IMR-90 (cell line): Measurements from ENCODE around the gene NOL6. TPM values are rescaled to one million over a fixed set of nuclear protein-coding genes. Genes with fewer than 3 reads are reported as not detected.

Source experiments
- ATAC-seq: fragments of 200-7000 bp; cut with Tn5 transposase; 2 replicates; pipeline ENCODE4 v1.9.1; 2020; ENCODE audit warnings: low read depth, mild to moderate bottlenecking, moderate library complexity
- BruUV-seq: library from RNA; stranded (reverse); fragments of 400-500 nt; replicated peaks from 2 replicates; lab custom pipeline; 2021; lab: Mats Ljungman, UMichigan
- CTCF ChIA-PET: fragments of 300-600 bp; formaldehyde crosslinking; extraction: SDS; loops from one replicate; lab custom pipeline; 2021; ENCODE audit warnings: antibody characterized with exemption; lab: Yijun Ruan, JAX
- POLR2A ChIA-PET: fragments of 300-600 bp; sonication (Branson Sonifier 250); formaldehyde crosslinking; loops from one replicate; lab custom pipeline; 2022; ENCODE audit warnings: antibody characterized with exemption; ENCODE audit not compliant: unreplicated experiment; lab: Charles Lee
- DNase-seq: peaks from one replicate; pipeline ENCODE4 v3.0.0; 2013
- H2AFZ ChIP-seq: replicated peaks from 2 replicates; pipeline ENCODE3; 2013; ENCODE audit warnings: low read length, mild to moderate bottlenecking; ENCODE audit not compliant: poor library complexity
- H2AK5ac ChIP-seq: 2 replicates; pipeline ENCODE4 v1.6.1; 2013; ENCODE audit warnings: low read depth, low read length, inconsistent platforms
- H2AK9ac ChIP-seq: replicated peaks from 2 replicates; pipeline ENCODE3; 2013; ENCODE audit warnings: mild to moderate bottlenecking, low read depth, low read length, moderate library complexity; ENCODE audit not compliant: poor library complexity
- H2BK120ac ChIP-seq: 2 replicates; pipeline ENCODE4 v1.6.1; 2013; ENCODE audit warnings: low read depth, low read length, inconsistent platforms
- H2BK15ac ChIP-seq: 3 replicates; pipeline ENCODE4 v1.6.1; 2013; ENCODE audit warnings: low read depth, low read length, inconsistent platforms
- H2BK20ac ChIP-seq: 2 replicates; pipeline ENCODE4 v1.6.1; 2013; ENCODE audit warnings: low read depth, mild to moderate bottlenecking, inconsistent platforms, low read length, moderate library complexity
- H2BK5ac ChIP-seq: 2 replicates; pipeline ENCODE4 v1.6.1; 2013; ENCODE audit warnings: mild to moderate bottlenecking, low read depth, low read length, inconsistent platforms; ENCODE audit not compliant: poor library complexity, severe bottlenecking
- H3K14ac ChIP-seq: replicated peaks from 2 replicates; pipeline ENCODE4 v1.6.1; 2013; ENCODE audit warnings: low read depth, low read length, inconsistent platforms
- H3K18ac ChIP-seq: 2 replicates; pipeline ENCODE4 v1.6.1; 2013; ENCODE audit warnings: low read depth, low read length, control low read depth
- H3K23ac ChIP-seq: 2 replicates; pipeline ENCODE4 v1.6.1; 2013; ENCODE audit warnings: low read depth, low read length, inconsistent platforms
- H3K27ac ChIP-seq: 2 replicates; pipeline ENCODE4 v1.5.1; 2013; ENCODE audit warnings: mild to moderate bottlenecking, control low read depth, low read length; ENCODE audit not compliant: insufficient read depth
- H3K27me3 ChIP-seq: 2 replicates; pipeline ENCODE4 v1.6.1; 2013; ENCODE audit warnings: low read length; ENCODE audit not compliant: control insufficient read depth, insufficient read depth
- H3K36me3 ChIP-seq: 2 replicates; pipeline ENCODE4 v1.6.1; 2013; ENCODE audit warnings: low read length, mixed read lengths; ENCODE audit not compliant: control insufficient read depth, insufficient read depth
- H3K4ac ChIP-seq: 2 replicates; pipeline ENCODE4 v1.6.1; 2013; ENCODE audit warnings: low read depth, low read length, inconsistent platforms
- H3K4me1 ChIP-seq: 2 replicates; pipeline ENCODE4 v1.6.1; 2013; ENCODE audit warnings: low read length, mixed read lengths; ENCODE audit not compliant: control insufficient read depth, insufficient read depth
- H3K4me2 ChIP-seq: 2 replicates; pipeline ENCODE4 v1.6.1; 2013; ENCODE audit warnings: low read depth, mild to moderate bottlenecking, control low read depth, low read length, moderate library complexity
- H3K4me3 ChIP-seq: 2 replicates; pipeline ENCODE4 v1.5.1; 2013; ENCODE audit warnings: low read depth, mild to moderate bottlenecking, control low read depth, low read length, moderate library complexity; ENCODE audit not compliant: insufficient read depth
- H3K56ac ChIP-seq: 2 replicates; pipeline ENCODE4 v1.6.1; 2013; ENCODE audit warnings: low read length, inconsistent platforms; ENCODE audit not compliant: insufficient read depth; ENCODE audit errors: extremely low read depth
- H3K79me1 ChIP-seq, 2 experiments: 2 replicates each; pipeline ENCODE4 v1.6.1; 2013; ENCODE audit warnings: low read length in 2 of 2, inconsistent platforms in 1 of 2, low read depth in 1 of 2
- H3K9ac ChIP-seq: 2 replicates; pipeline ENCODE4 v1.6.1; 2013; ENCODE audit warnings: low read depth, low read length, control low read depth
- H3K9me1 ChIP-seq: 2 replicates; pipeline ENCODE4 v1.6.1; 2013; ENCODE audit warnings: low read length, inconsistent platforms; ENCODE audit not compliant: insufficient read depth
- H3K9me3 ChIP-seq: 2 replicates; pipeline ENCODE4 v1.6.1; 2013; ENCODE audit warnings: low read length; ENCODE audit not compliant: control insufficient read depth, insufficient read depth
- H4K20me1 ChIP-seq: 2 replicates; pipeline ENCODE4 v1.6.1; 2013; ENCODE audit warnings: low read length, inconsistent platforms; ENCODE audit not compliant: insufficient read depth
- H4K5ac ChIP-seq: 2 replicates; pipeline ENCODE4 v1.6.1; 2013; ENCODE audit warnings: mild to moderate bottlenecking, low read depth, low read length, control low read depth
- H4K8ac ChIP-seq, 2 experiments: 2 replicates each; pipeline ENCODE4 v1.6.1; 2013; ENCODE audit warnings: low read depth in 2 of 2, low read length in 2 of 2, control low read depth in 1 of 2, inconsistent platforms in 1 of 2
- H4K91ac ChIP-seq: 2 replicates; pipeline ENCODE4 v1.6.1; 2013; ENCODE audit warnings: low read depth, low read length, inconsistent platforms; ENCODE audit not compliant: insufficient read depth
- BHLHE40 ChIP-seq: fragments of 150-350 bp; IDR thresholded peaks from 2 replicates; pipeline ENCODE4 v1.6.1; 2016; ENCODE audit warnings: mild to moderate bottlenecking, low read depth, low read length
- CEBPB ChIP-seq: IDR thresholded peaks from 2 replicates; pipeline ENCODE4 v1.6.1; 2012; ENCODE audit warnings: low read depth, low read length, improper control_type of control experiment
- CTCF ChIP-seq: conservative IDR thresholded peaks from 2 replicates; pipeline ENCODE4 v1.5.1; 2012; ENCODE audit warnings: mild to moderate bottlenecking, low read depth, low read length, improper control_type of control experiment
- ELK1 ChIP-seq: fragments of 150-350 bp; IDR thresholded peaks from 2 replicates; pipeline ENCODE4 v1.6.1; 2016; ENCODE audit warnings: low read depth, mild to moderate bottlenecking, low read length, moderate library complexity, borderline replicate concordance
- FOS ChIP-seq: fragments of 150-350 bp; IDR thresholded peaks from 2 replicates; pipeline ENCODE4 v1.6.1; 2016; ENCODE audit warnings: low read depth, low read length
- MAZ ChIP-seq: IDR thresholded peaks from 2 replicates; pipeline ENCODE4 v1.6.1; 2012; ENCODE audit warnings: low read depth, mild to moderate bottlenecking, low read length, improper control_type of control experiment, moderate library complexity, borderline replicate concordance
- MXI1 ChIP-seq: IDR thresholded peaks from 2 replicates; pipeline ENCODE4 v1.6.1; 2012; ENCODE audit warnings: low read depth, mild to moderate bottlenecking, low read length, moderate library complexity, borderline replicate concordance
- NFE2L2 ChIP-seq: fragments of 150-350 bp; IDR thresholded peaks from 2 replicates; pipeline ENCODE4 v1.6.1; 2016; ENCODE audit warnings: low read depth, mild to moderate bottlenecking, low read length
- POLR2A ChIP-seq: IDR thresholded peaks from 2 replicates; pipeline ENCODE4 v1.6.1; 2012; ENCODE audit warnings: mild to moderate bottlenecking, low read depth, low read length
- RAD21 ChIP-seq: IDR thresholded peaks from 2 replicates; pipeline ENCODE4 v1.6.1; 2012; ENCODE audit warnings: low read length, improper control_type of control experiment
- RCOR1 ChIP-seq: IDR thresholded peaks from 2 replicates; pipeline ENCODE4 v1.6.1; 2012; ENCODE audit warnings: mild to moderate bottlenecking, low read length, improper control_type of control experiment; ENCODE audit not compliant: insufficient replicate concordance
- RFX5 ChIP-seq: IDR thresholded peaks from 2 replicates; pipeline ENCODE4 v1.8.0; 2012; ENCODE audit warnings: low read depth, mild to moderate bottlenecking, low read length, moderate library complexity
- SMC3 ChIP-seq: fragments of 150-350 bp; IDR thresholded peaks from 2 replicates; pipeline ENCODE4 v1.6.1; 2016; ENCODE audit warnings: low read depth, mild to moderate bottlenecking, antibody characterized with exemption, low read length, moderate library complexity
- USF2 ChIP-seq: fragments of 150-350 bp; IDR thresholded peaks from 2 replicates; pipeline ENCODE4 v1.6.1; 2017; ENCODE audit warnings: mild to moderate bottlenecking, antibody characterized with exemption, low read length, low read depth
- WGBS, 2 experiments: methylation state at CpG; one replicate each; pipeline versions ENCODE4 v1.1.5 to v1.1.7; 2013; ENCODE audit warnings: missing lambda C conversion rate in 2 of 2; ENCODE audit not compliant: insufficient read length in 1 of 2; ENCODE audit errors: extremely low coverage in 2 of 2; 5-methylcytosine and 5-hydroxymethylcytosine counted together
- dilution Hi-C: fragments of 300-500 bp; cut with HindIII; formaldehyde crosslinking; loops from one replicate; pipeline ENCODE4 v1.14.3; 2018; ENCODE audit warnings: low sequenced_read_pairs; ENCODE audit not compliant: unreplicated experiment
- in situ Hi-C: fragments of 300-500 bp; cut with MboI; formaldehyde crosslinking; loops from 3 replicates; pipeline ENCODE4 v1.14.3; 2019; ENCODE audit warnings: low sequenced_read_pairs, inconsistent platforms, mixed read lengths
- intact Hi-C: fragments of 100-400 bp; cut with micrococcal nuclease; formaldehyde crosslinking; loops from 2 replicates; pipeline ENCODE4 v1.10.0; 2022
- polyA plus RNA-seq, 3 experiments: library from polyadenylated mRNA; depleted of rRNA; stranded (reverse); fragments of >200 nt; gene quantifications; 2 replicates each; pipeline ENCODE4 v1.2.3, GENCODE V29; 2012; ENCODE audit warnings: low replicate concordance in 1 of 3
- total RNA-seq: library from RNA; depleted of rRNA; stranded (reverse); fragments of >200 nt; gene quantifications from 2 replicates; pipeline ENCODE4 v1.2.3, GENCODE V29; 2012

Gene NOL6
- total and polyA plus RNA-seq, 2 of the 4 experiments (the other 2 are of a cell fraction), result 47.3 to 71.7 TPM

- DNase-seq, result no peak
- H2BK15ac ChIP-seq, result no peak overlapping the region
- no TSS peak for BruUV-seq
- no peak overlapping the region for H2BK5ac ChIP-seq
- no peak for ATAC-seq
- no peak overlapping the region for H2BK20ac ChIP-seq
- no peak overlapping the region for H4K91ac ChIP-seq
- no peak overlapping the region for H4K8ac ChIP-seq
- no peak overlapping the region for H3K4me2 ChIP-seq
- in situ Hi-C loops (no loop called here), intact Hi-C loops (no loop called here), dilution Hi-C loops (no loop called here)
- H2AK9ac ChIP-seq, result no peak overlapping the region
- H3K27me3 ChIP-seq, result peaks cover 34% of the 10 kb centered on the region
- H3K14ac ChIP-seq, result no peak overlapping the region
- no peak overlapping the region for H2BK120ac ChIP-seq
- no peaks in the 10 kb centered on the region for H3K79me1 ChIP-seq
- no peak overlapping the region for H3K27ac ChIP-seq
- H3K4ac ChIP-seq, result no peak overlapping the region
- no CpG with 5 or more reads among the region's 7 CpGs for WGBS, 2 experiments
- no peak overlapping the region for H3K4me3 ChIP-seq
- no peak for TF ChIP-seq NFE2L2
- TF ChIP-seq ELK1, result no peak
- no peak for TF ChIP-seq BHLHE40
- TF ChIP-seq POLR2A, result no peak
- TF ChIP-seq RAD21, result no peak
- TF ChIP-seq USF2, result no peak
- no peak for TF ChIP-seq RCOR1
- TF ChIP-seq RFX5, result no peak
- TF ChIP-seq MAZ, result no peak
- TF ChIP-seq MXI1, result no peak
- no peak for TF ChIP-seq FOS
- no peak for TF ChIP-seq CTCF
- TF ChIP-seq CEBPB, result no peak
- no peak for TF ChIP-seq SMC3
- CTCF ChIA-PET, result no interaction called here
- H3K9ac ChIP-seq, result no peak overlapping the region
- no peaks in the 10 kb centered on the region for H3K9me3 ChIP-seq
- peaks cover 2% of the 10 kb centered on the region; the same call in 1 of the 2 replicates for H3K4me1 ChIP-seq
- no peak overlapping the region; the same call in 1 of the 2 replicates for H2AK5ac ChIP-seq
- H3K36me3 ChIP-seq, result no peaks in the 10 kb centered on the region
- no peaks in the 10 kb centered on the region for H4K20me1 ChIP-seq
- no peak overlapping the region for H3K56ac ChIP-seq
- H3K9me1 ChIP-seq, result peaks cover 8% of the 10 kb centered on the region; the same call in 1 of the 2 replicates
- no peak overlapping the region for H2AFZ ChIP-seq
- no peak overlapping the region for H3K18ac ChIP-seq
- H4K5ac ChIP-seq, result no peak overlapping the region
- POLR2A ChIA-PET, result no interaction called here
- no peak overlapping the region for H3K23ac ChIP-seq
Measured at GRCh38 chr9:33438926-33439680, 34.6 kb downstream of the NOL6 start.
